GM13976 (cell line): Measurements from ENCODE around the gene DCBLD2.

Source experiments
- DNase-seq: peaks from one replicate; pipeline ENCODE4 v3.0.0; 2012; ENCODE audit warnings: low spot score
- in situ Hi-C: fragments of 300-500 bp; cut with MboI; formaldehyde crosslinking; loops from one replicate; pipeline ENCODE4 v1.12.0; 2022; ENCODE audit warnings: low sequenced_read_pairs, mixed read lengths, inconsistent platforms; ENCODE audit not compliant: unreplicated experiment
- TF ChIP-seq, protein P1 (sequence below): IDR thresholded peaks from 2 replicates; pipeline ENCODE4 v1.5.1; 2012; ENCODE audit warnings: borderline replicate concordance, mild to moderate bottlenecking; ENCODE audit not compliant: insufficient read depth; ENCODE audit errors: extremely low read depth, missing control alignments, control extremely low read depth

The DCBLD2 gene

GRCh38 chr3:98901392-98902350 lies at the start of gene DCBLD2:
Gene DCBLD2, minus strand, starts transcription at chr3:98901695. Its CDS starts 369 bp downstream, at chr3:98901326.
- TF ChIP-seq, protein P1, sequence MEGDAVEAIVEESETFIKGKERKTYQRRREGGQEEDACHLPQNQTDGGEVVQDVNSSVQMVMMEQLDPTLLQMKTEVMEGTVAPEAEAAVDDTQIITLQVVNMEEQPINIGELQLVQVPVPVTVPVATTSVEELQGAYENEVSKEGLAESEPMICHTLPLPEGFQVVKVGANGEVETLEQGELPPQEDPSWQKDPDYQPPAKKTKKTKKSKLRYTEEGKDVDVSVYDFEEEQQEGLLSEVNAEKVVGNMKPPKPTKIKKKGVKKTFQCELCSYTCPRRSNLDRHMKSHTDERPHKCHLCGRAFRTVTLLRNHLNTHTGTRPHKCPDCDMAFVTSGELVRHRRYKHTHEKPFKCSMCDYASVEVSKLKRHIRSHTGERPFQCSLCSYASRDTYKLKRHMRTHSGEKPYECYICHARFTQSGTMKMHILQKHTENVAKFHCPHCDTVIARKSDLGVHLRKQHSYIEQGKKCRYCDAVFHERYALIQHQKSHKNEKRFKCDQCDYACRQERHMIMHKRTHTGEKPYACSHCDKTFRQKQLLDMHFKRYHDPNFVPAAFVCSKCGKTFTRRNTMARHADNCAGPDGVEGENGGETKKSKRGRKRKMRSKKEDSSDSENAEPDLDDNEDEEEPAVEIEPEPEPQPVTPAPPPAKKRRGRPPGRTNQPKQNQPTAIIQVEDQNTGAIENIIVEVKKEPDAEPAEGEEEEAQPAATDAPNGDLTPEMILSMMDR, result no peak
- DNase-seq, result peak; percentile 99
- in situ Hi-C loops, result no loop called here

DNA sequence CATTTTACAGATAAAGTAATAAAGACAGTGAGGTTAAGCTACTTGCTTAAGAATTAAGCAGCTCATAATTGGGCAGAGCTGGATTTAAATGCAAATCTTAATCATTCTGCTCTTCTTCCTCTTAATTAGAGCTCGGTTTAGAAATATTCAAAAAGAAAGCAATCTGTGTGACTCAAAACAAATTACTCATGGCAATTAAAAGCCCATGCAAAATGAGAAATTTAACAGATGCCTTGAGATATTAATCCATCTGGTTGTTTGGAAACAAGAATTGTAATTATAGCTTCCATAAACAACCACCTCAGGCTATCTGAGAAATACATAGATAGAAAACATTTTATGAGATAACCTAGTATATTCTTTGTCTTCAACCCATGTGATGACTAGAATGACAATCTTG lies 44.2 kb upstream of the DCBLD2 start:
- DNase-seq, result no peak
- in situ Hi-C loops, result no loop called here
- TF ChIP-seq, protein P1, result no peak

GRCh38 chr3:98945101-98945524 lies 43.6 kb upstream of the DCBLD2 start:
- no peak for DNase-seq
- in situ Hi-C loops, result no loop called here
- TF ChIP-seq, protein P1, result no peak

DNA sequence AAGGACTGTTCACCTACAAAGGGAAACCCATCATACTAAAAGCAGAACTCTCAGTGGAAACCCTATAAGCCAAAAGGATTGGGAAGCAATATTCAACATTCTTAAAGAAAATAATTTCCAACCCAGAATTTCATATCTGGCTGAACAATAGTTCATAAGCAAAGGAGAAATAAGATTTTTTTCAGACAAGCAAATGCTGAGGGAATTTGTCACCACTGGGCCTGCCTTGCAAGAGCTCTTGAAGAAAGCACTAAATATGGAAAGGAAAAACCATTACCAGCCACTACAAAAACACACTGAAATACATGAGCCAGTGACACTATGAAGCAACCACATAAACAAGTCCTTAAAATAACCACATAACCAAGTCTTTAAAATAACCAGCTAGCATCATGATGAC lies 28.9 kb upstream of the DCBLD2 start:
- in situ Hi-C loops, result no loop called here
- TF ChIP-seq, protein P1, result no peak
- DNase-seq, result no peak

DNA sequence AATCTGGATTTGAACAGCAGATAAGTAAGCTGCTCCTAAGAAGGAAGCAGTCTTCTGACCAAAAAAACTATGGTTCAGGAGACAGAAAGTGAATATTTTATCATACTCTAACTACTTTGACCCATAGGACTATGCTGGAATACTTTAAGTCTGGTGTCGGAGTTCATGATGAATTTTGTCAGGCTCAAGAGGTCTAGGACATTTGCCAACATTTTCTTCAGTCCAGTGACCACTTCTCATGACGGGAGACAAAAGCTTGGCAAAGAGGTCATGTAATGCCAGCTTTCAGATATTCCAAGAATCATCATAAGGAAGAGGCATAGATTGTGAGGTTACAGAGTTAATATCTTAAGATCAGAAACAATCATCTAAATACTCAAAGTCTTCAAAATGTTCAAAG lies 20.5 kb upstream of the DCBLD2 start:
- TF ChIP-seq, protein P1, result no peak
- in situ Hi-C loops, result no loop called here
- DNase-seq, result no peak

DNA sequence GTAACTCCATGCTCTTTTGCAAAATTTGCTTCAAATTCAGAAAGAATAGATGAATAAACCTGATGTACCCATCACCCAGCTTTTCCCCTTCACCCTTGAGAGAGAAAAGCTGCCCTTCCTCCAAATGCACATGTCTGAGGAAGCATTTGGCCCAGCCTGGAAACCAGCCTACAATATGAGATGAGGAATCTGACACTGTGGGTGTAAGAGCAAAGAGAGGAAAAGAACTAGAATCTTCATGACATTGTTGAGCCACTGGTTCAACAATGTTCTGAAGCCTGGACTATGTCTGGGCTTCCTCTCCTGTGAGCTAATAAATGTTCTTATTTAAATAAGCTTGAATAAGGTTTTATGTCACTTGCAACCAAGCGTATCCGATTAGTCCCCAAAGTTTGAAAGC lies 18.7 kb upstream of the DCBLD2 start:
- TF ChIP-seq, protein P1, result no peak
- DNase-seq, result no peak
- in situ Hi-C loops, result no loop called here
